ENCODE results near the gene CCDC6. TPM values are rescaled to one million over a fixed set of nuclear protein-coding genes. Genes with fewer than 3 reads are reported as not detected.
"Not testable (repeated sequence)": the region's sequence is repeated elsewhere in the genome, so short reads cannot be mapped to it uniquely, and the experiment has no call there.

Gene CCDC6
- total RNA-seq, 1 experiment from 2014 or later: 15.2 TPM

DNA sequence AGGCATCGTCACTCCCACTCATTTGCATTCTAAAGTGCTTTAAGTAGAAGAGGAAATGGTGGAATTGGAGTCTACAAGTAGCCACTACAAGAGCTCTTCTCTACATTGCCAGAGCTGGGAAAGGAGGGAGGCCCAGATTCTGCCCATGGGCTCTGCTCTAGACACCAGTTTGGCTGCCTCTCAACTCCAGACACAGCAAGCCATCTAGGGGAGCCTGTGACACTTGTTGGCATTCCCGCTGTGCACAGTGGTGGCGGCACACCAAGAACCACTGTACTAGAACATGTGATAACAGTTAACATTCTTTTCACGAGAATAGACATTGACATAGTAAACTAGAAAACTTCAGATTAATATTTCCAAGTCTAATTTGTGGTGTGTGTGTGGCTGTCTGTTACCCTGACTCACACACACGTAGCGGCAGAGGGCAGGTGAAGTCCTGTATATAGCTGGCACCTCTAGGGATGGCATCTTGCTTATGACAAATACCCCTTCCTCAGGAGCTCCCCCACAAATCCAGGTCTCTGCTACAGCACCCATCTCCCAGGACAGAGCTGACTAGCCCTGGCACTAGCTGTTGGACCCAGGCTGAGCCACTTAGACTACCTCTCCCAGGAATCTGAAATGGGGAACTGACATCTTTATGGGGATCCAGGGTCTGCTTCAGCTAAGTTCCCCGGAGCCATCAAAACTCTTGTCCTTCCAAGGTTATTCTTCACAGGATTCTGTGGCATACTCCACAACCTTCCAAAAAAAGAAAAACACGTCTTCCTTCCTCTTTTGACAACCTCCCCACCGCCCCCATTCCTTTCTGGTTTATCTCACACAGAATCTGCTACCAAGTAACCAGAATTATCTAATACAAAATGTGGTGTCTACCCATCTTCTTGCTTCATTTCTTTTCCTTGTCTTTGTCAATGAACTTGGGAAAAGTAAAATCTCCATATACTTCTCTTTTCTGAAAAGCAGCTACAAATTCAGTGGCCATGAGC lies 98.4 kb downstream of the CCDC6 start:
- in situ Hi-C loops (cut with HindIII; ENCODE audit: low pct_unique_long_range_greater_than_20kb, low sequenced_read_pairs): no loop called here

DNA sequence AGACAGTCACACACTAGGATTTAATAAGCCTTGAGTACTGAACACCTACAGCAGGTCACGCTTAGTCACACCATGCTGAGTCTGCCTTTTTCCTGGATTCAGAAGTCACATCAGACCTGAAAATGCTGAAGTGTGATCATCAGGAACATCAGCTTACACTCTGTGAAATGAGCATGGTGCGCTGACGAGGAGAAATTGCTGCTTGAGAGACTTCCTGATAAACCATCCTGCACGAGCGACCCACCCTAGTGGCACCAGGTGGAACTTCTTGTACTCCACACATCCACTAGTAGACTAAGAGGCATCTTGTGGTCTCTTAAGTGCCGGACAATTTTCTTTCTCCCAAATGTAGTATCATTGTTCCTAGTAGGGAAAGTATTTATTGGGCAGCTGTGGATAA lies 101.3 kb downstream of the CCDC6 start:
- in situ Hi-C loops (cut with HindIII; ENCODE audit: low pct_unique_long_range_greater_than_20kb, low sequenced_read_pairs): no loop called here
- peak; percentile 46 for DNase-seq (ENCODE audit: low read depth, low spot score)

More for the DNA sequence above, 98.4 kb downstream of the CCDC6 start:
- no peak for DNase-seq (ENCODE audit: low read depth, low spot score)

DNA sequence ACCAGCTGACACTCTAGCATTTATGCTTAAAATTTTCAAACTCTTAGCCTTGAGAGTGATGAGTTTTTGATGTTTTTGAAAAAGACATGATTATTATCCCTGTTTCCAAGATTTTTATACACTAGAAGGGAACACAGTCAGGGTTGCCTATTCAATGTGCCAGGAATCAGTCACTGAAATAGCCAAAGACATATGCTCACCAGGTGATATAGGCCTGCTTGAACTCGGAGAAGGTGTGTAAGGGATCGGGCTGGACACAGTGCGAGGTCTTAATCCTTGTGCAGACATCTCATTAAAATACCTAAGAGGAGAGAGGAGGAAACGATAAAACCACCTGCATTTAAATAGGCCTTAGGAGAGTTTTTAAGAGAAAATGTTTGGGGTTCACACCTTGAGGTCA lies 102.1 kb downstream of the CCDC6 start:
- in situ Hi-C loops (cut with HindIII; ENCODE audit: low pct_unique_long_range_greater_than_20kb, low sequenced_read_pairs): no loop called here
- no peak for DNase-seq (ENCODE audit: low read depth, low spot score)

DNA sequence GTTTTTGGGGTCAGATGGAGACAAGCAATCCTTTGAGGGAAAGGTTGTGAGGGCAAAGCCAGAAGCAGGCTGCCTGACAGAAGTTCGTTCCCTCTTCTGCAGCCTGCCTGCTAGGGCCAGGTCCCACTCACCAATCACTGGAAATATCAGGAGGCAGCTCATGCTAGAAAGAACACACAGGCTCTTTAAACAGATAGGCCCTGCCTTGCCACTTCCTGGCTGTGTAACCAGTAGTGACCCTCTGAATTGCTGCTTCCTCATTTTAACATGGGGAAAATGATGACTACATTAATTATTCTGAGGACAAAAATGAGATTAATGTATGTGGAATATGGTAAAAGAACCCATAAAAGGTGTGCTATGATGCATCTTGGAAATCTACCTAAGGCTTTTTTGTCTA lies 102.6 kb downstream of the CCDC6 start:
- in situ Hi-C loops (cut with HindIII; ENCODE audit: low pct_unique_long_range_greater_than_20kb, low sequenced_read_pairs): no loop called here

DNA sequence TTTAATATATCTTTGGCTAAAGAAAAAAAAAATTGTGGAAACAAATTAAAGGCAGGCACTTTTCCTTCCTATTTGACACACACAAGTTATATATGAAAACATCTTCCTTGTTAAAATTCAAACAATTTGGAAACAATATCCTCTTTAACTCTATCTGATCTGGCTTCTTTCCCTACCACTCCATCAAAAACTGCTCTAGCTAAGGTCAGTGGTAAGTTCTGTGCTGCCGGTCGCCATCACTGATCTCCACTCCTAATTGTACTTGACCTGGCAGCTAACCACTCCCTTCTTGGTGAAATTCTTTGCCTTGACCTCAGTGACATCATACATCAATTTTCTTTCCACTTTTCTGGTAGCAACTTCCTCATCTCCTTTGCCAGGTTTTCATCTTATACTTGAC lies 105.2 kb downstream of the CCDC6 start:
- DNase-seq (ENCODE audit: low read depth, low spot score): no peak
- in situ Hi-C loops (cut with HindIII; ENCODE audit: low pct_unique_long_range_greater_than_20kb, low sequenced_read_pairs): no loop called here

More for the DNA sequence above, 102.6 kb downstream of the CCDC6 start:
- DNase-seq (ENCODE audit: low read depth, low spot score): no peak

DNA sequence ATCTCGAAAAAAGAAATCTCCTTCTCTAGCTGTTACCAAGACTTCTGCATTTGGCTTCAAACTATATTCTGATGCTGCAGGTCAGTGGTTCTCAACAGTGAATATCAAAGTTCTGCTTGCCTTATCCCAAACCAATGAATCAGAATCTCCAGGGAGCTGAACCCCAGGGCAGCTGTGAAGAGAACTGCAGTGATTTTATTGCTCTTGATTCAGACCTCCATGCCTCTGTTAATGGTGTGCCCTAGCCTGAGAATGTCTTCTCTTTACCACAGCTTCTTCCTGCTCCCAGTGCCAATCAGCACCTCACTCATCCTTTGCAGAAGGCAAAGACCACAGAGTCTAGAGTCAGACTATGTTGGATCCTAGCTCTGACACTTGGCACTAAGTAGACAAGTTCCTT lies 106.9 kb downstream of the CCDC6 start:
- no peak for DNase-seq (ENCODE audit: low read depth, low spot score)
- in situ Hi-C loops (cut with HindIII; ENCODE audit: low pct_unique_long_range_greater_than_20kb, low sequenced_read_pairs): no loop called here

DNA sequence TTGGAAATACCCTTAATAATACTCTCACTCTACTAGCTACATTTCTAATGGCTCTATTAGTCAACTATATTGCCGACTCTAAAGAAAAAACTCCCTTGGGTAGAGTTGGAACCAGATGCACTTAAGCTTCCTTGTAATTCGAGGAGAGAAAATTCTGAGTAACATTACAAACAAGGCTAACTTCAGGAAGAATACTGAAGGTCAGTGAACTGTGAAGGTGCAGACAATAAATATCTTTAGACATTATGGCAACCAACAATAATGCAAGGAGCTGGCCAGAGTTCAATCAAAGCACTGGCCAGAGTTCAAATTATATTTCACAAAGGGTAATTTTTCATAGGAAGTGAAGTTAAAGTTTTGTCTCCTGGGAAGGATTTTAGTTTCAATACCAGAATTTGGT lies 112.4 kb downstream of the CCDC6 start:
- in situ Hi-C loops (cut with HindIII; ENCODE audit: low pct_unique_long_range_greater_than_20kb, low sequenced_read_pairs): no loop called here
- DNase-seq (ENCODE audit: low read depth, low spot score): no peak

DNA sequence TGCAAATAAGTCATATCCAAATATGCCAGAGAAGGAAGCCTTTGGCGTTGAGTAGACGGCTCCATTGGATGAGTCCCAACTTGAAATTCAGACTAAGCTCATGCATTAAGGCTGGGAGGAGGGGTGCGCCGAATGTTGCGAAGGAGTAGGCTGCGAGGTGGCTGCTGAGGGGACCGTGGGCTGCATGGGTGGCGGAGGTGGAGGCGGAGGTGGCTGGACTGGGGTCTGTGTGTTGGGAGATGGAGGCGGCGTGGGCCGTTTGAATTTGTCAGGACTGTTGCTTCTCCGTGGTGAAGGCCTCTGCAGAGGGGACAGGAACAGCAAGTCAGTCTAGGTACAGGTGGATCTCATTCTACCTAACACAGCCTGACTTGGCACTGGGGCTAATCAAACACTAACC lies 113.5 kb downstream of the CCDC6 start:
- in situ Hi-C loops (cut with HindIII; ENCODE audit: low pct_unique_long_range_greater_than_20kb, low sequenced_read_pairs): no loop called here
- DNase-seq (ENCODE audit: low read depth, low spot score): no peak

DNA sequence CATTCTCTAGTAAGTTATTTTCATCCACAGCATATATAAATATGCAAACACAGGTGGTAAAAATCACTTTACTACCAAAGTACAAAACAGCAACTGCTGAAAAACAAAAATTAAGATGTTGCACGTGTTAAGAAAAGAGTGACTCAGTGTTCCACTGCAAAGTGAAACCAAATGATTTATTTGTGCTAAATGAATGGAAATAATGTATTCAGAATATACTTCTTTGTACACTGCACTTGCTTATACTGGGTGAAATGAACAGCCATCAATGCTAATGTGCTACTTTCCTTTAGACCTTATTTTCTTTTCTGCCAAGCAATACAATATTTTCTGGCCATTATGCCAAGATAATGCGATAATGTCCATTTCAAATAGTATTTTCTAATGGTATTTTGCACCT lies 114.8 kb downstream of the CCDC6 start:
- in situ Hi-C loops (cut with HindIII; ENCODE audit: low pct_unique_long_range_greater_than_20kb, low sequenced_read_pairs): no loop called here

DNA sequence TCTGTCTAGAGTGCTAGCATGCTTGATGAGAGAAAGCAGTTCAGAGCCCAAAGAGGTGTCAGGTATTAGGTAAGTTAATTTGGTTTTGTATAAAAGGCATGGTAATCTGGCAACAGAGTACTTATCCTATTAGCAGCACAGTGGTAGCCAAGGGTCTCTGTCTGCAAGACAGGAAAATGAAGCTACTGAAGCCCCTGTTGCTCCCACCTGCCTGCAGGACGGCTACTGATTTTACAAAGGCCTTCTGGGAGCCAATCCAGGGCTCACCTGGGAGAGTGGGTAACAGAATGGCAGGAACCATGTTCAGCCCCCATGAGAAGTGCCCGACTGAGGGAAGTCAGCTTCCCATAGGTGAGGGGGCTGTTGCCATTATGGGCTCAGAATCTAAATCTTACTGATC lies 116.3 kb downstream of the CCDC6 start:
- in situ Hi-C loops (cut with HindIII; ENCODE audit: low pct_unique_long_range_greater_than_20kb, low sequenced_read_pairs); DNase-seq (ENCODE audit: low read depth, low spot score): not testable (repeated sequence)

More for the DNA sequence above, 114.8 kb downstream of the CCDC6 start:
- no peak for DNase-seq (ENCODE audit: low read depth, low spot score)

DNA sequence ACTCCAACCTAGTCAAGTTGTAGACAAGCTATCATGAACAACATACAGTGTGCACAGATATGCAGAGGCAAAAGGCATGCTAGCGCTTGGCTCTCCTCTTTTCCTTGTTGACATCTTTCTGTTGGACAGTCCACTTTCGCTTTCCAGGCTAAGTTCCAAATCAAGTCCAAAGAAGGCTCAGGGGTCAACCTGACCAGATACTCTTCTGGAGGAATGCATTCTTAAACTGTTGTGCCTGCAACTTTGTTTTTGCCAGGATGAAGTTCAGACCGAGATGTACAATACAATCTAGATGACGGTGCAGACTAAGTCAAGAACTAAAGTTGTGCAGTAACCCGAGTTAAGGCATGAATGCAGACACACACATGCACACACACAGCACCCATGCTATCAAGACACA lies 117.4 kb downstream of the CCDC6 start:
- DNase-seq (ENCODE audit: low read depth, low spot score); in situ Hi-C loops (cut with HindIII; ENCODE audit: low pct_unique_long_range_greater_than_20kb, low sequenced_read_pairs): not testable (repeated sequence)

DNA sequence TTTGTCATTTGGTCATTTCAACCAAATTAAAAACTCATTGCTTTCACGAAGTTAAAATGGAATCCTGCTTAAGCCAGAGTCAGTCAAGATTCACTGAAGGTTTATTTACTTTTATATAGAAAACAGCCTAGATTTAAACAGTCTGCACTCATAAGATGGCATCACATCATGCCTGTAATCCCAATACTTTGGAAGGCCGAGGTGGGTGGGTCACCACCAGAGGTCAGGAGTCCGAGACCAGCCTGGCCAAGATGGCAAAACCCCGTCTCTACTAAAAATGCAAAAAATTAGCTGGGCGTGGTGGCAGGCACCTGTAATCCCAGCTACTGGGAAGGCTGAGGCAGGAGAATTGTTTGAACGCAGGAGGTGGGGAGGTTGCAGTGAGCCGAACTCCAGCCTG lies 119.3 kb downstream of the CCDC6 start:
- DNase-seq (ENCODE audit: low read depth, low spot score); in situ Hi-C loops (cut with HindIII; ENCODE audit: low pct_unique_long_range_greater_than_20kb, low sequenced_read_pairs): not testable (repeated sequence)

DNA sequence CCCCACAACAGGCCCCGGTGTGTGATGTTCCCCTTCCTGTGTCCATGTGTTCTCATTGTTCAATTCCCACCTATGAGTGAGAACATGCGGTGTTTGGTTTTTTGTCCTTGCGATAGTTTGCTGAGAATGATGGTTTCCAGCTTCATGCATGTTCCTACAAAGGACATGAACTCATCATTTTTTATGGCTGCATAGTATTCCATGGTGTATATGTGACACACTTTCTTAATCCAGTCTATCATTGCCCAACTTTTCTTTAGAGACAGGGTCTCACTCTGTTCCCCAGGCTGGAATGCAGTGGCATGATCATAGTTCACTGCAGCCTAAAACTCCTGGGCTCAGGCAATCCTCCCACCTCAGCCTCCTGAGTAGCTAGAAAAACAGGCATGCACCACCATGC lies 120.9 kb downstream of the CCDC6 start:
- in situ Hi-C loops (cut with HindIII; ENCODE audit: low pct_unique_long_range_greater_than_20kb, low sequenced_read_pairs); DNase-seq (ENCODE audit: low read depth, low spot score): not testable (repeated sequence)

DNA sequence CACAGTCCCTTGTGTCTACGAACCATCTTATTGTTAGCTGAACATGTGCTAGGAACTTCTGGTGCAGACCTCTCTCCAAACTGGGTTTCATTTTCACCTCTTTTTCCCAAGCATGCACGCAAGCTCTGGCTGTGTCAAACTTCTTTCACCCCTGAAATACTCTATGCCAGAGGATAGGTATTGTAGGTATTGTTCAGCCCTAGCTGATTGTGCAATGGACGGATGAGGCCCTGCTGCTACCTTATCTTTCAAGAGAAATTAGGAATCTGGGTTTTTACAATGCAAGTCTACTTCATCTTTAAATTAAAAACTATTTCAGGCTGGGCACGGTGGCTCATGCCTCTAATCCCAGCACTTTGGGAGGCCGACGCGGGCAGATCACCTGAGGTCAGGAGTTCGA lies 124.8 kb downstream of the CCDC6 start:
- DNase-seq (ENCODE audit: low read depth, low spot score): no peak
- in situ Hi-C loops (cut with HindIII; ENCODE audit: low pct_unique_long_range_greater_than_20kb, low sequenced_read_pairs): no loop called here

DNA sequence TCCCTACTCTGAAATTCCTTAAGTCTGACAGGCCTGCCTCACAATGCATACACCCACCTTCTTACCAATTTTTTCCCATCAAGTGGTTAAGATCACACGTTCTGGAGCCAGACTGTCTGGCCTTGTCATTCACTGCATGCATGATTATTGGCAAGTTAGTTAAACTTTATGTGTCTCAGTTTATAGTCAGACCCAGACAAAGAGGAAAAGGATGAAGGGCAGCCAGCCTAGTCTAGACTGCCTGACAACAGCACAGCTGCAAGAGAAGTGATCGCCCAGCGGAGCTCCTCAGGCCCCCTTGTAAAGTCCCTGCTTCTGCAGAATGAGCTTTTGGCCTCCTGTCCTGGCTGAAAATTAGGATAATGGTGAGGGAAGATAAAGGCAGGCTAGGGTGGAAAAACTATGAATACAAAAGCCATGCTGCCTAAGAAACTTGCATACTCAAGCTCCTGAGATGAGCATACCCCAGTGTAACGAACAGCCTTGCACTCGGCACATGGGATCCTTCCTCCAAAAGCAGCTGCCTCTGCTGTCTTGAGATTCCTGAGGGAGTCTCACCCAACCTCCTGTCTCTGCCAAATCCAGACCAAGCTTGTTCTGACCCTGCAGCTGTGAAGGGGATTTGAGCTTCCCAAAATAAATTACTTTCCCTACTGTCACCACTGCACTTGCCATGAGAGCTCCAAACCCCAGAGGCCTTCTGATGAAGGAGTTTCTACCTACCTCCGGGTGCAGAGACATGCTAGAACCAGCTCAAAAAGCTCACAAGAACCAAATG lies 126.4 kb downstream of the CCDC6 start:
- DNase-seq (ENCODE audit: low read depth, low spot score): no peak
- in situ Hi-C loops (cut with HindIII; ENCODE audit: low pct_unique_long_range_greater_than_20kb, low sequenced_read_pairs): no loop called here

DNA sequence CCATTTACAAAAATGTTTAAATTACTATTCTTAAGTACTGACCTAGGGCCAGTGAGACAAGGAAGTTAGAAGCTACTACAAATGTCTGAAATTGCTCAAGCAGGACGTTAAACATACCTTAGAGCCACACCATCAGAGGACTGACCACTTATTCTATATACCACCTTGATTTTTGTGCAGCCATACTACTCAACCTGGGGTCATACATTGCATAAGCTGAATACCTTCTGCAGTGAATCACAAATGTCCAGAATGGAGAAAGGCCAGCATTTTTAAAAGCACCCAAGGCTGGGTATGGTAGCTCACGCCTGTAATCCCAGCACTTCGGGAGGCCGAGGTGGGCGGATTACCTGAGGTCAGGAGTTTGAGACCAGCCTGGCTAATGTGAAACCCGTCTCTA lies 131.9 kb downstream of the CCDC6 start:
- DNase-seq (ENCODE audit: low read depth, low spot score): no peak
- in situ Hi-C loops (cut with HindIII; ENCODE audit: low pct_unique_long_range_greater_than_20kb, low sequenced_read_pairs): no loop called here

DNA sequence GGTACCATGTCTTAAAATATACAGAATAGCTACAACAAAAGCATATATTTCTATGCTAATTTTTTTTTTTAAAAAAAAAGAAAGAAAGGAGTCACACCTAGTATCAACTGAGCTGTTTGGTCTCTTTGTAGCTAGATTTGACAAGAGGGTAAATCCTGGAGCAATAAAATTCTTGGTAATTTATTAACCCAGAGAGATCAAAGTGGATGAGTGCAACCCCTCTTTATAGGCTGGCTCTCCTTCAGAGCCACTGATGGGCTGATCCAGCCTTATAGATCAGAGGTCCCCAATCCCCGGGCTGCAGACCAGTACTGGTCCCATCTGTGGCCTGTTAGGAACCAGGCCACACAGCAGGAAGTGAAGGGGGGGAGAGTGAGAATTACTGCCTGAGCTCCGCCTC lies 133.3 kb downstream of the CCDC6 start:
- DNase-seq (ENCODE audit: low read depth, low spot score): no peak
- in situ Hi-C loops (cut with HindIII; ENCODE audit: low pct_unique_long_range_greater_than_20kb, low sequenced_read_pairs): no loop called here

DNA sequence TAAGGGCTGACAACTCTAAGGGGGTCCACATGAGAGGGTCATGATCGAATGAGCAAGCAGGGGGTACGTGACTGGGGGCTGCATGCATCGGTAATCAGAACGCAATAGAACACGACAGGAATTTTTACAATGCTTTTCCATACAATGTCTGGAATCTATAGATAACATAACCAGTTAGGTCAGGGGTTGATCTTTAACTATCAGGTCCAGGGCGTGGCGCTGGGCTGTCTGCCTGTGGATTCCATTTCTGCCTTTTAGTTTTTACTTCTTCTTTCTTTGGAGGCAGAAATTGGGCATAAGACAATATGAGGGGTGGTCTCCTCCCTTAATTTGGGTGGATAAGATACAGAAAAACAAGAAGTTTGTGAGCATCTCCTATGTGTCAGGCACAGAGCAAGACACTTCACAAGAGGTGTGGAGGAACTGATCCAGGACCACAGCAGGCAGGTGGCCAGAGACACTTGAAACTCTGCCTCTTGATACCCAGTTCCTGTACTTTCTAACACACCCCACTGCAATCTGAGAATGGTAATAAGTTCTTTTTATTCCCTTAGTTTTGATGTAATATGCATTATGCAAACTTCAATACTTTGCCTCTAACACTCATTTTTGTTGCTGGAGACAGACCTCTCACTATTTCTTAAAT lies 135.1 kb downstream of the CCDC6 start:
- no peak for DNase-seq (ENCODE audit: low read depth, low spot score)
- in situ Hi-C loops (cut with HindIII; ENCODE audit: low pct_unique_long_range_greater_than_20kb, low sequenced_read_pairs): no loop called here

All from SK-MEL-5 (cell line).